HK-2 (cell line): ENCODE results near the gene ITLN2.
"Not testable (repeated sequence)": the region's sequence is repeated elsewhere in the genome, so short reads cannot be mapped to it uniquely, and the experiment has no call there.

ENCODE experiments used
- DNase-seq: peaks from one replicate; pipeline ENCODE4 v3.0.0-alpha.2; 2018; ENCODE audit not compliant: unreplicated experiment

ITLN2 gene

GRCh38 chr1:160953030-160953429 is 1.6 kb downstream of the ITLN2 start:
- no peak for DNase-seq

- DNase-seq: no peak
Measured at GRCh38 chr1:160952129-160952510, 2.5 kb downstream of the ITLN2 start.

- DNase-seq: peak; percentile 42
Measured at GRCh38 chr1:160951443-160952128, 3.0 kb downstream of the ITLN2 start.

- no peak for DNase-seq
Measured at GRCh38 chr1:160950657-160951056, 4.0 kb downstream of the ITLN2 start.

GRCh38 chr1:160949881-160950280 is 4.7 kb downstream of the ITLN2 start:
- no peak for DNase-seq

GRCh38 chr1:160949216-160949880 is 5.3 kb downstream of the ITLN2 start:
- DNase-seq: not testable (repeated sequence)

GRCh38 chr1:160947174-160947759 is 7.3 kb downstream of the ITLN2 start:
- not testable (repeated sequence) for DNase-seq

GRCh38 chr1:160945881-160946280 is 8.7 kb downstream of the ITLN2 start:
- not testable (repeated sequence) for DNase-seq

- DNase-seq: no peak
Measured at GRCh38 chr1:160945079-160945478, 9.5 kb downstream of the ITLN2 start.

GRCh38 chr1:160942926-160943325 is 11.7 kb downstream of the ITLN2 start:
- DNase-seq: no peak

- not testable (repeated sequence) for DNase-seq
Measured at GRCh38 chr1:160936666-160937065, 17.9 kb downstream of the ITLN2 start.

- DNase-seq: no peak
Measured at GRCh38 chr1:160935527-160936258, 18.9 kb downstream of the ITLN2 start.

- not testable (repeated sequence) for DNase-seq
Measured at GRCh38 chr1:160933305-160933704, 21.3 kb downstream of the ITLN2 start.

- no peak for DNase-seq
Measured at GRCh38 chr1:160925652-160926244, 28.9 kb downstream of the ITLN2 start.

- no peak for DNase-seq
Measured at GRCh38 chr1:160924791-160925651, 29.6 kb downstream of the ITLN2 start.

- DNase-seq: no peak
Measured at GRCh38 chr1:160916666-160917065, 37.9 kb downstream of the ITLN2 start.

- DNase-seq: not testable (repeated sequence)
Measured at GRCh38 chr1:160913229-160913628, 41.4 kb downstream of the ITLN2 start.

GRCh38 chr1:160911925-160912324 is 42.7 kb downstream of the ITLN2 start:
- DNase-seq: no peak

- no peak for DNase-seq
Measured at GRCh38 chr1:160911441-160911840, 43.2 kb downstream of the ITLN2 start.

GRCh38 chr1:160910170-160910750 is 44.3 kb downstream of the ITLN2 start:
- DNase-seq: no peak

GRCh38 chr1:160907976-160908375 is 46.6 kb downstream of the ITLN2 start:
- DNase-seq: no peak
